ENCODE results near the gene KRT37. TPM values are rescaled to one million over a fixed set of nuclear protein-coding genes. Genes with fewer than 3 reads are reported as not detected.
"Not testable (repeated sequence)": the region's sequence is repeated elsewhere in the genome, so short reads cannot be mapped to it uniquely, and the experiment has no call there.

The KRT37 gene
- total RNA-seq, 1 donor from 2014 or later, result not detected

DNA sequence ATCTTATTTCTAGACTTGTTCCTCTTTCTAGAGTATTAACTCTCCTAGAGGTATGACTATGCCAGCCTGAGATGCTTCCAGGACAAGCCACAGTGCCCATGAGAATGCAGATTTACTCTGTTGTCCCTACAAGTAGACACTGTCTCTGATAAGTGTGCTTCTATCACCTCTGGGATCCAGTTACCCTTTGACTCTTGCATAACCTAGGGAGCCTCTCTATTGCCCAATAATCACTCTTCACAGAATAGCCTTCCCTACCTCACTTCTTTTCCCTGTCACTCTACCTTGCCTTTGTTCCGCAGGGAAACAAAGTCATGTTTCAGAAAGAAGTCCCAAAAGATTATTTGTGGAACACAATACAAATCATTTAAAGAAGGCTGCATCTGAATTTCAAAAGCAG, 40.7 kb downstream of the KRT37 start:
- Mint-ChIP-seq H3K4me1 (ENCODE audit: low read depth) (peaks cover 5% of the 10 kb centered on the region), H3K27ac (ENCODE audit: unreplicated experiment) (no peak overlapping the region), H3K27me3 (ENCODE audit: low read depth) (no peaks in the 10 kb centered on the region), H3K4me3 (ENCODE audit: unreplicated experiment) (no peak overlapping the region), H3K36me3 (ENCODE audit: low read depth) (peaks cover 2% of the 10 kb centered on the region), H3K9me3 (ENCODE audit: low read depth) (peaks cover 11% of the 10 kb centered on the region)
- TF ChIP-seq, protein P1, sequence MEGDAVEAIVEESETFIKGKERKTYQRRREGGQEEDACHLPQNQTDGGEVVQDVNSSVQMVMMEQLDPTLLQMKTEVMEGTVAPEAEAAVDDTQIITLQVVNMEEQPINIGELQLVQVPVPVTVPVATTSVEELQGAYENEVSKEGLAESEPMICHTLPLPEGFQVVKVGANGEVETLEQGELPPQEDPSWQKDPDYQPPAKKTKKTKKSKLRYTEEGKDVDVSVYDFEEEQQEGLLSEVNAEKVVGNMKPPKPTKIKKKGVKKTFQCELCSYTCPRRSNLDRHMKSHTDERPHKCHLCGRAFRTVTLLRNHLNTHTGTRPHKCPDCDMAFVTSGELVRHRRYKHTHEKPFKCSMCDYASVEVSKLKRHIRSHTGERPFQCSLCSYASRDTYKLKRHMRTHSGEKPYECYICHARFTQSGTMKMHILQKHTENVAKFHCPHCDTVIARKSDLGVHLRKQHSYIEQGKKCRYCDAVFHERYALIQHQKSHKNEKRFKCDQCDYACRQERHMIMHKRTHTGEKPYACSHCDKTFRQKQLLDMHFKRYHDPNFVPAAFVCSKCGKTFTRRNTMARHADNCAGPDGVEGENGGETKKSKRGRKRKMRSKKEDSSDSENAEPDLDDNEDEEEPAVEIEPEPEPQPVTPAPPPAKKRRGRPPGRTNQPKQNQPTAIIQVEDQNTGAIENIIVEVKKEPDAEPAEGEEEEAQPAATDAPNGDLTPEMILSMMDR (IDR thresholded peaks at IDR 0.05), result no peak
- DNase-seq (ENCODE audit: low spot score), result no peak

DNA sequence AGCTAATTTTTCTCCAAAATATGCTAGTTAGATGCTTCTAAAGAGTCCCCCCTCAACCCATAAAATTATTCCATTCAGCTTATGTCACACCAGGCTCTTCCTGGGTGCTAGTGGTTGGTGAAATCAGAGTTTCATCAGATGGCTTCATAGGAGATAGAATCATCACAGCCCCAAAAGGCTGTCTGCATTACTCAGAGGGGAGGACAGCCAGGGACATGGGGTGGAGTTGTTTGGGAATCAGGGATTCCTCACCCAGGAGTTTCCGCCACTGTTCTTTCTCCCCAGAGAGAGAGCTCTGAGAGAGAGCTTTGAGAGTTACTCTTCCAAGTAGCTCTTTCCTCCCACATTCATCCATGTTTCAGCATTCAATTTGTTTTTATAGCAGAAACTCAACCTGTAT, 42.0 kb downstream of the KRT37 start:
- Mint-ChIP-seq H3K4me3 (ENCODE audit: unreplicated experiment) (no peak overlapping the region), H3K4me1 (ENCODE audit: low read depth) (peaks cover 5% of the 10 kb centered on the region), H3K27ac (ENCODE audit: unreplicated experiment) (no peak overlapping the region), H3K9me3 (ENCODE audit: low read depth) (peaks cover 11% of the 10 kb centered on the region), H3K27me3 (ENCODE audit: low read depth) (no peaks in the 10 kb centered on the region), H3K36me3 (ENCODE audit: low read depth) (peaks cover 2% of the 10 kb centered on the region)
- DNase-seq (ENCODE audit: low spot score), result no peak
- TF ChIP-seq, protein P1 (IDR thresholded peaks at IDR 0.05), result no peak

DNA sequence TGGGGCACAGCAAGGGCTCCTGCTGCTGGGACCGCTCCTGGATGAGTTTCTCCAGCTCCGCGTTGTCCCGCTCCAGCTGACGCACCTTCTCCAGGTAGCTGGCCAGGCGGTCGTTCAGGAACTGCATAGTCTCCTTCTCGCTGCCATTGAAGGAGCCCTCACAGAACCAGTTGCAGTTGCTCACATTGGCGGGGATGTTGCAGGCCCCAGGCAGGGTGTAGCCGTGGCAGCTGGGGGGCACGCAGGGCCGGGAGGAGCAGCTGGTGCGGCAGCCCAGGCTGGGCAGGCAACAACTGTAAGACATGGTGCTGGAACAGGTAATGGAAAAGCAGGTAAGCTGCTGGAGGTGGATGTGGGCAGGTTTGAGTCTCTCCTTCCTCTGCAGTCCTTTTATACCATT, 42.4 kb downstream of the KRT37 start, which contains the start of gene KRT34:
Gene KRT34 (minus strand): TSS at position 364 of the 400 bp plus-strand sequence. CDS start 60 bp downstream, at position 304.
- H3K27me3 Mint-ChIP-seq (ENCODE audit: low read depth); H3K4me3 Mint-ChIP-seq (ENCODE audit: unreplicated experiment); DNase-seq (ENCODE audit: low spot score); H3K36me3 Mint-ChIP-seq (ENCODE audit: low read depth); H3K4me1 Mint-ChIP-seq (ENCODE audit: low read depth); H3K27ac Mint-ChIP-seq (ENCODE audit: unreplicated experiment): not testable (repeated sequence)
- peaks cover 11% of the 10 kb centered on the region for H3K9me3 Mint-ChIP-seq (ENCODE audit: low read depth)

DNA sequence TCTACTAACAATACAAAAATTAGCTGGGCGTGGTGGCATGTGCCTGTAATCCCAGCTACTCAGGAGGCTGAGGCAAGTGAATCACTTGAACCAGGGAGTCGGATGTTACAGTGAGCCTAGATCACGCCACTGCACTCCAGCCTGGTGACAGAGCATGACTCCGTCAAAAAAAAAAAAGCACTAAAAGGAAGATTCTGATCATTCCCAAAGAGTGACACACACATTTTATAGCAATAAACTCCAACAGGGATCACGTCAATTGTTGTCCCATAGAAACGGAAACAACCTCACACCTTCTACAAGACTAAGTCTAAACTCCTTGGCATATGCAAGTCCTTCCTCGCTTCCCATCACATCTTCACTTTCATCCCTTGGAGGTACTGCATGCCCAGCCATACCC, 44.3 kb downstream of the KRT37 start:
- H3K27ac Mint-ChIP-seq (ENCODE audit: unreplicated experiment); H3K4me1 Mint-ChIP-seq (ENCODE audit: low read depth); H3K9me3 Mint-ChIP-seq (ENCODE audit: low read depth); H3K36me3 Mint-ChIP-seq (ENCODE audit: low read depth); H3K27me3 Mint-ChIP-seq (ENCODE audit: low read depth); H3K4me3 Mint-ChIP-seq (ENCODE audit: unreplicated experiment); DNase-seq (ENCODE audit: low spot score): not testable (repeated sequence)

DNA sequence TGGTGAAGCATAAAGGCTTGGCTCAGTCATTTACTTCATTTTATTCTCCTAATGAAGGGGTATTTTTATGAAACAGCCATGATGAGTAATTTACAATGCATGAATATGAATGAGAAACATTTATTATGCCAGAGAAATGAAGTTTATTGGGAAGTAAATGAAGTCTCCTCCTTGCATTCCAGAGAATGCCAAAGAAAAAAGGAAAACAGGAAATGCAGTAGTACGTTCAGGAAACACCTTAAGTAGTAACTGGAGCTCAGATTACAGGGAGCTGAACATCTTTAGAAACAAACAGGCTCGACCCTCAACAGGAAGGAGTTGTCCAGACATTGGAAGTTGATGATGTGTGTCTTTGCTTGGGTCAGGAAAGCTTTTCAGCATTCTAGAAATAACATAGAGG, 46.8 kb downstream of the KRT37 start:
- no peak for DNase-seq (ENCODE audit: low spot score)
- peaks cover 5% of the 10 kb centered on the region for H3K4me1 Mint-ChIP-seq (ENCODE audit: low read depth)

More for the DNA sequence above, 46.8 kb downstream of the KRT37 start:
- Mint-ChIP-seq H3K27ac (ENCODE audit: unreplicated experiment) (no peak overlapping the region), H3K27me3 (ENCODE audit: low read depth) (peaks cover 2% of the 10 kb centered on the region), H3K4me3 (ENCODE audit: unreplicated experiment) (no peak overlapping the region), H3K36me3 (ENCODE audit: low read depth) (no peaks in the 10 kb centered on the region), H3K9me3 (ENCODE audit: low read depth) (peaks cover 7% of the 10 kb centered on the region)
- TF ChIP-seq, protein P1 (IDR thresholded peaks at IDR 0.05), result no peak

Other genes starting within 250 kb of the KRT37 start
- gene KRTAP4-2, start 246.4 kb downstream of the KRT37 start, total RNA-seq, result not detected in 3 replicates
- gene KRTAP4-1, start 239.7 kb downstream of the KRT37 start, total RNA-seq, result not detected in 3 replicates
- gene KRTAP9-1, start 234.7 kb downstream of the KRT37 start, total RNA-seq, result not detected in 3 replicates
- not detected in 3 replicates for gene KRTAP9-2, start 197.9 kb downstream of the KRT37 start, total RNA-seq
- not detected in 3 replicates for gene KRTAP9-3, start 192.1 kb downstream of the KRT37 start, total RNA-seq
- gene KRTAP9-8, start 186.6 kb downstream of the KRT37 start, total RNA-seq, result not detected in 3 replicates
- gene KRTAP9-4, start 174.9 kb downstream of the KRT37 start, total RNA-seq, result not detected in 3 replicates
- gene KRTAP9-9, start 169.2 kb downstream of the KRT37 start, total RNA-seq, result not detected in 3 replicates
- not detected in 3 replicates for gene KRTAP9-6, start 159.2 kb downstream of the KRT37 start, total RNA-seq
- not detected in 3 replicates for gene KRTAP9-7, start 148.9 kb downstream of the KRT37 start, total RNA-seq
- gene KRTAP29-1, start 121.7 kb downstream of the KRT37 start, total RNA-seq, result not detected in 3 replicates
- gene KRTAP16-1, start 115.3 kb downstream of the KRT37 start, total RNA-seq, result not detected in 3 replicates
- not detected in 3 replicates for gene KRTAP17-1, start 108.9 kb downstream of the KRT37 start, total RNA-seq
- gene KRT33A, start 73.8 kb downstream of the KRT37 start, total RNA-seq, result not detected in 3 replicates
- gene KRT33B, start 54.8 kb downstream of the KRT37 start, total RNA-seq, result not detected in 3 replicates
- gene KRT34, start 42.3 kb downstream of the KRT37 start, total RNA-seq, result not detected in 3 replicates
- gene KRT31, start 27.0 kb downstream of the KRT37 start, total RNA-seq, result not detected in 3 replicates
- gene KRT38, start 16.4 kb upstream of the KRT37 start, total RNA-seq, result not detected in 3 replicates
- gene KRT32, start 42.8 kb upstream of the KRT37 start, total RNA-seq, result not detected in 3 replicates
- not detected in 3 replicates for gene KRT35, start 56.6 kb upstream of the KRT37 start, total RNA-seq
- not detected in 3 replicates for gene KRT36, start 65.3 kb upstream of the KRT37 start, total RNA-seq
- not detected in 3 replicates for gene KRT13, start 81.0 kb upstream of the KRT37 start, total RNA-seq
- gene KRT15, start 94.3 kb upstream of the KRT37 start, total RNA-seq, result not detected in 3 replicates
- gene KRT19, start 103.7 kb upstream of the KRT37 start, total RNA-seq, result 1.3 to 1.7 TPM in 2 of 3 replicates, not detected in the other
- not detected in 3 replicates for gene KRT9, start 147.5 kb upstream of the KRT37 start, total RNA-seq
- 0.23 to 0.94 TPM (median 0.32 TPM) in 3 replicates for gene KRT14, start 162.3 kb upstream of the KRT37 start, total RNA-seq
- gene KRT16, start 188.2 kb upstream of the KRT37 start, total RNA-seq, result 3.9 to 5.9 TPM (median 5.5 TPM) in 3 replicates
- 183 to 261 TPM (median 258 TPM) in 3 replicates for gene KRT17, start 200.0 kb upstream of the KRT37 start, total RNA-seq

All from chondrocyte (in vitro differentiated cells).